Omental fat pad (tissue), 4 donors: ENCODE data around the gene LIPC. TPM values are rescaled to one million over a fixed set of nuclear protein-coding genes. Genes with fewer than 3 reads are reported as not detected.

Experiments used
- ATAC-seq: fragments of 150-250 bp; one replicate; pipeline ENCODE4 v1.9.1; 2016; ENCODE audit warnings: mild to moderate bottlenecking, moderate library complexity; ENCODE audit not compliant: low FRiP score
- DNase-seq: peaks from one replicate; pipeline ENCODE4 v3.0.0-alpha.2; 2019; ENCODE audit warnings: low spot score
- total RNA-seq, 4 donors: library from RNA; depleted of rRNA; stranded (reverse); fragments of >200 nt; gene quantifications; one replicate each; pipeline ENCODE4 v1.1.0, GENCODE V29; 2016
- TF ChIP-seq, protein P1 (sequence below), 3 donors: fragments of 450-650 bp; IDR thresholded peaks; one replicate each; pipeline ENCODE4 v1.5.1; 2016 to 2017; ENCODE audit warnings: antibody characterized with exemption in 3 of 3, mild to moderate bottlenecking in 3 of 3, moderate library complexity in 2 of 3

The LIPC gene
- total RNA-seq, 4 donors from 2014 or later = 0.46 TPM; not detected in 3

DNA sequence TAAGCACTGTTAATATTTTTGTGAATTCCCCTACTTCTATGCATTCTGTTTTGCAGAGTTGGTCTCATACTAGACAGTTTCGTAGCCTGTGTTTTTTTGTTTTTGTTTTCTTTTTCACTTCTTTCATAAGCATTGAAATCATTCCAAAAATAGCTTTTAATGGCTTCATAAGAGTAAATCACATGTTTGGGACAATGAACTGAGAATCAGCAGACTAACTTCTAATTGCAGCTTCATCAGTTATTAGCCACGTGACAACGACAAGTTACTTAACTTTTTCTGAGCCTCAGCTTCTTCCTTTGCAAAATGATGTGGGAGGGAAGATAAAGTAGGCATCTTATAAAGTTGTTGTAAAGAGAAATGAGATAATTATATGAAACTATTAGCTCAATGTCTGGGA, 124.8 kb downstream of the LIPC start:
- DNase-seq (no peak), ATAC-seq (no peak)
- TF ChIP-seq, protein P1, sequence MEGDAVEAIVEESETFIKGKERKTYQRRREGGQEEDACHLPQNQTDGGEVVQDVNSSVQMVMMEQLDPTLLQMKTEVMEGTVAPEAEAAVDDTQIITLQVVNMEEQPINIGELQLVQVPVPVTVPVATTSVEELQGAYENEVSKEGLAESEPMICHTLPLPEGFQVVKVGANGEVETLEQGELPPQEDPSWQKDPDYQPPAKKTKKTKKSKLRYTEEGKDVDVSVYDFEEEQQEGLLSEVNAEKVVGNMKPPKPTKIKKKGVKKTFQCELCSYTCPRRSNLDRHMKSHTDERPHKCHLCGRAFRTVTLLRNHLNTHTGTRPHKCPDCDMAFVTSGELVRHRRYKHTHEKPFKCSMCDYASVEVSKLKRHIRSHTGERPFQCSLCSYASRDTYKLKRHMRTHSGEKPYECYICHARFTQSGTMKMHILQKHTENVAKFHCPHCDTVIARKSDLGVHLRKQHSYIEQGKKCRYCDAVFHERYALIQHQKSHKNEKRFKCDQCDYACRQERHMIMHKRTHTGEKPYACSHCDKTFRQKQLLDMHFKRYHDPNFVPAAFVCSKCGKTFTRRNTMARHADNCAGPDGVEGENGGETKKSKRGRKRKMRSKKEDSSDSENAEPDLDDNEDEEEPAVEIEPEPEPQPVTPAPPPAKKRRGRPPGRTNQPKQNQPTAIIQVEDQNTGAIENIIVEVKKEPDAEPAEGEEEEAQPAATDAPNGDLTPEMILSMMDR (IDR thresholded peaks at IDR 0.05) = no peak

DNA sequence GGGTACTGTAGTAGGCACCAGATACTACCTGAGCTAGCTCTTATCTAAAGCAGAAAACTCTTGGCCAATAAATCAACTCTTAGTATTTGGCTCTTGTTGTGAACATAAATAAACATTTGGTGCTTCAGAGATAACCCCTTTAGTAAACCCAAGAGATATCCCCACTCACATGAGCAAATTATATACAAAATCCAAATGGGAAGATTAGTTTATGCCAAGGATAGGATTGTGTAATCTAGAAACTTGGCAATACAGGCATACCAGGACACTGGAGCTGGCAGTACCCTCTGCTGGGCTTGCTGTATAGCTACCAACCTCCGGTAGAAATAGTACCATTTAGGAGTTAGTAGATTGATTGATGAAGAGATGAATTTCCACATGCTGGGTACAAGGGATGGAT, 127.0 kb downstream of the LIPC start:
- ATAC-seq (no peak), DNase-seq (no peak)
- TF ChIP-seq, protein P1 (IDR thresholded peaks at IDR 0.05) = no peak

DNA sequence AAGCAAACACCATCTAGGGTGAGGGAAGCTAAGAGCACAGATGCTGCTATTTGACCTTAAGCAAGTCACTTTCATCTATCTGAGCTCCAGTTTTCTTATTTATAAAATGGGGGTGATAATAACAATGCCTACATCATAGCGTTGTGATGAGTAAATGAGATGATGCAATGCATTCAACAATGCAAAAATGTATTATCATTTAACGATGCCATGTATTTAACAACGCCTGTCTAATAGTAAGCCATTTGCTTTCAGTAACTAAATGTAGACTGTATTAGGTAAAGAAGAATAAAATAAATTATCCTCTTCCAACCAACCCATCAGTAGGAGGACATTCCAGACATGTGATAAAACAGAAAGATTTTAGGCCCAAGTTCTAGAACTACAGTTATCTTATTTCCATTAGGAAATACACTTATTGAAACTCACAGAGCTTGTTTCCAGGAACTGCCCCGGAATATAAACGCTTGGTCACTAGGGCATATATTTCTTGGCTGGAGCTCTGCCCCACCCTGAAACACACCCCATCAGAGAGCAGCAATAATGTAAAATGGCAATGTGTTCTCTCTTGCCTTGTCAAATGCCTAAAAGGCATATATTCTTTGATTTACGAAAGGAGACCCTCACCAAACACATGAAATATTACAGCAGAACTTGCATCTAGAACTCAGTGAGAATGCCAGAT, 128.3 kb downstream of the LIPC start:
- ATAC-seq (peak; percentile 65), DNase-seq (no peak)
- TF ChIP-seq, protein P1 (IDR thresholded peaks at IDR 0.05) = no peak

DNA sequence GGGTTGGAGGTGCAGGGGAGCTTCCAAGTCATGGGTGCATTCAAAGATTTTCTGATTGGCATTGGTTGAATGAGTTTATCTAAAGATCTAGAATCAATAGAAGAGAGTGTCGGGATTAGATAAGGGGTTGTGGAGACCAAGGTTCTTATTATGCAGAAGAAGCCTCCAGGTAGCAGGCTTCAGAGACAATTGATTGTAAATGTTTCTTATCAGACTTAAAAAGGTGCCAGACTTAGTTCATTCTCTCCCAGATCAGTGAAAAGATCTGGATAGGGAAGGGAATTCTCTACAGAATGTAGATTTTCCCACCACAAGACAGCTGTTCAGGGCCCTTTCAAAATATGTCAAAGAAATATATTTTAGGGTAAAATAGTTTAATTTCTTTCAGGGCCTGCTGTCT, 129.5 kb downstream of the LIPC start:
- DNase-seq = no peak
- TF ChIP-seq, protein P1 (IDR thresholded peaks at IDR 0.05) = no peak
- ATAC-seq = no peak

DNA sequence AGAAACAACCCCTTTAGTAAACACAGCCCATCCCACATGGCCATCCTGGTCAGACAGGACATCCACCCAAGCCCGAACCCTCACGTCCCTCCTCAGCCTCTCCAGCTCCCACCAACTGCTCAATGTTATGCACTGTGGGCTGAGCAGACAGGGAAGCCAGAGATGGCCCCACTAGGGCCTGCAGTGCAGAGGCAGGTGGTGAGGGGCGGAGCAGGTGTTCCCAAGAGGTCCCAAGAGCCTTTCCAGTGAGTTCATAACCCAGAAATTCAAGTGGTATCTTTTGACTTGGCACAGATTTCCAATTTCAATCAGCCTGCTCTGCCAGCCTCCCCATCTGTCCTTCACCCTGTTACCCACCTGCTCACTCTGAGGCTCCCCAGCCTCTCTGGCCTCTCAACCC, 130.3 kb downstream of the LIPC start:
- ATAC-seq (no peak), DNase-seq (no peak)
- TF ChIP-seq, protein P1 (IDR thresholded peaks at IDR 0.05) = no peak

DNA sequence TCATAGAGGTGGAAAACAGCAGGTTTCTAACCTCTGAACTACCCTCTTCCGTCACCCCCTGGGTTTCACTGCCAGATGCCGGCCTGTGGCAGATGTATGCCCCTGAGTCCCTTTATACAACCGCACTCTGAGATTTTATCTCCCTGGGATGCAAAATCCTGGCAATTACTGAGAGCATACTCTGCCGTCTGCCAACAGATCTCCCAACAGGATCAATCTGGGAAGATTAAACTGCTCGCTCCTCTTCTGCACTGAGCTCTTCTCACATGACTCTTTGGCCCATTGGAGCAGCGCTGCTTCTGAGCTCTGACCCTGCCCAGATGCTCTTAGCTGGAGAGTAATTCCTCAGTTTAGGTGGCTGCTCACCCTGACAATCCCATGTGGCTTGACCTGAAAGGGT, 133.2 kb downstream of the LIPC start:
- DNase-seq (no peak), ATAC-seq (no peak)
- TF ChIP-seq, protein P1 (IDR thresholded peaks at IDR 0.05) = no peak

DNA sequence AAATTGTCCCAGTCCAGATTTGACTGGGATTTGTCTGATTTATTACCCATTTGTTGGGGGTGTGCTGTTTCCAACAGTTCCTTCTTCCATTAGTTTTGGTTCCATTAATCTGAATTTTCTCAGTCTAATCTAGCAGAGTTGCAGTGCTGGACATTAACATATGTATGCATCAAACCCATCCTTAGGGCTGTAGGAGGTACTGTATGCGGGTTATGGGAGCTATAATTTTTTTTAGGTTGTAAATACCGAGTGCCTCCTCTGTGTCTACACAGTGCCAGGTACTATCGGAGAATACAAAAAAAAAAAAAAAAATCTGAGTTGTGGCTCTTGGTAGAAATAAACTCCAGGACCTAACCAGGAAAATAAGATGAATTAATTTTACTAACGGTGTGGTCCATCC, 133.8 kb downstream of the LIPC start:
- ATAC-seq = no peak
- TF ChIP-seq, protein P1 (IDR thresholded peaks at IDR 0.05) = no peak
- no peak for DNase-seq
